Frontal cortex (tissue), 4 donors: ENCODE results near the gene IPMK. TPM values are rescaled to one million over a fixed set of nuclear protein-coding genes. Genes with fewer than 3 reads are reported as not detected.
"Not testable (repeated sequence)": the region's sequence is repeated elsewhere in the genome, so short reads cannot be mapped to it uniquely, and the experiment has no call there.

Experiments
- DNase-seq, 2 donors: peaks; one replicate each; pipeline ENCODE4 v3.0.0; 2012; ENCODE audit warnings: low spot score in 2 of 2
- FAIRE-seq: peaks from 2 replicates; lab custom pipeline; 2012; peaks lifted over from hg19 to GRCh38; lab: Jason Lieb, UNC
- total RNA-seq: library from RNA; depleted of rRNA; stranded (reverse); fragments of >200 nt; gene quantifications from one replicate; pipeline ENCODE4 v1.2.3, GENCODE V29; 2014
- donor health status: control.
- donor health status: control.
- donor health status: control.

Gene IPMK
- total RNA-seq, 1 donor from 2014 or later = 30.6 TPM

DNA sequence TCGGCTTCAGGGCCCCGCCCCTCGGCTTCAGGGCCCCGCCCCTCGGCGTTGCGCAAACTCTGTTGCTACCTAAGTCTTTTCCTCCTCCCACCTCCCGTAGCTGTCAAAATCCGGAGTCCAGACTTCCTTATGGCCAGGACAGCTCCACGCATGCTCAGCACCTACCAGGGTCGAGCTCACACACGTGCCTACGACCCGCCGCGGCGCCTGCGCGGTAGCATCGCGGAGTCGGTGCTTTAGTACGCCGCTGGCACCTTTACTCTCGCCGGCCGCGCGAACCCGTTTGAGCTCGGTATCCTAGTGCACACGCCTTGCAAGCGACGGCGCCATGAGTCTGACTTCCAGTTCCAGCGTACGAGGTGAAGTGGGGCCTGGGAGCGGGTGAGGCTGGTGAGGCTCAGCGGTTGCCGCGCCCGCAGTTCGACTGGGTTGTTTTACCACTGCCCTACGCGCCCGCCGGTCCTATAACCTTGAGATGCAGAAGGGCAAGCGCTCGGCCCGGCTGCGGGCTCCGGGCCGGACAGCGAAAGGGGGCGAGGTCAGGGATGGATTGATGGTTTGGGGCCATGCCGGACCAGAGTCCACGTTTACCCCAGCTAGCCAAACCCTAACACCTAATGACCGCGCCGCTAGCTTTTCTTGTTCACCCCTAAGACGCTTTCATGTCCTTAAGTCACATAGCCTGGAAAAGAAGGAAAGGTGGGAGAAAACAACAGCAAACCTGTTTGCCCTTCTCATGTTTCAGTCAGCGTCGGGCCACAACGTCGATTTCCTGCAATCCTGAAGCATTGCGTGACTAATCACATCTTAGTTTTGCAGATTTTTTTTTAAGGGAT lies 1.5 kb upstream of the IPMK start, which contains the start of gene CISD1:
Gene CISD1 (plus strand): TSS at position 217 of the 836 bp plus-strand sequence. CDS start 112 bp downstream, at position 329.
- DNase-seq (peak; percentile 76 to 78), FAIRE-seq (no peak)

DNA sequence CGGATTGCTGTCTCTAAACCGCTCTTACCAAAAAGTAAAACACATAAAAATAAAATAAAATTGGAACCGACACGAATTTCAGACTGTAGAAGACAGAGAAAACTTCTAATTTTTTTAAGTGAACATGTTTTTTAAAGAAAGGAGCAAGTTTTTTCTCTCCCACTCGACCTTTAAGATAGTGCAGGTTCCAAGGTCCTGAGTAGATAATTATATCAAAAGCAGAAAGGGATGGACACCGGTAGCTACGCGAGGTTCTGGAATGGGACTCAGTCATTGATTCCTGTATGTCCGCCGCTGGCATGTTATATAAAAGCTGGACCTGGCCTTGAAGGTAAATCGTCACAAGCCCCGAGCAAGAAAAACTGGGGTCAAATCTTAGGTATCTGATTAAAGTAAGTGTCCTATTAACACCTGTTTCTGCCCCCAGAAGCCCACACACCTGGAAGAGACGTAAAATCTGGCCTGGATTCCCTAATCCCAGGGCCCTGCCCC lies 806 bp upstream of the IPMK start:
- no peak for DNase-seq
- FAIRE-seq = no peak

DNA sequence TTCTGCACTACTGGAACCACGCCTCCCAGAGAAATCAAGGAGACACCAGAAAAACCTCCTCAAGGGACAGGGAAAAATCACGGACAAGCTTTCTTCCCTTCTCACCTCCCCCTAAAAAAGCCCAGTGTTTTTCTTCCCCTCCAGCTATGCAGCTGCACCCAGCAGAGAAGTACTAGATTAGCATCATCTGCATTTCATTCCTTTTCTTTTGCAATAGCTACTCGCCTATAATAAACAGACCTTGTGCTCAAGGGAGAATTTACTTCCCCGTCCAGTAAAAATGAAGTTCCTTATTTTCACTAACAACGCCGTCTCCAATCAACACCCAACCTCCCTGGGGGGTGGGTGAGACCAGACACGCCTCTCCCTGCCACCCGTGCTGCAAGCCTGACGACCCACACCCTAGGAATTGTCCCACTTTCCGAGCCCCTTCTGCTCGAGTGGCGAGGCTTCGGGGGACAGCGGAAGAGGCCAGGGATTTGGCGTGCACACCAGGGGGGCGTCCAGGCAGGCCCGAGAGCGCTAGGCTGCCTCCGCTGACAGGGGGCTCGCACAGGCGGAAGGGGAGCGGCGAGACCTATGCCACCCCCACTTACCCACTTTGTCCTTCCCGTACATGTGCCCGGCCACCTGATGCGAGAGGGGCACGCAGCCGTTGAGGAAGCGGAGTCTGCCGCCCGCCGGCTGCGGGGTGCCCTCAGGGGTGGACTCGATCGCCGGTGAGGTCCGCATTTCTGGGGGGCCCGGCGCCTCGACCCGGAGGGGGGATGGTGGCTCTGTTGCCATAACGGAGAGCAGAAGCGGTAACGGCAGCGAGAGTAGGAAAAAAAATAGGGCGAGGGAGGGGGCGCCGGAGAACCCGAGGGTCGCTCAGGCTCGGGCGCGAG lies 625 bp downstream of the IPMK start:
- DNase-seq = peak; percentile 8 to 38
- FAIRE-seq = no peak

DNA sequence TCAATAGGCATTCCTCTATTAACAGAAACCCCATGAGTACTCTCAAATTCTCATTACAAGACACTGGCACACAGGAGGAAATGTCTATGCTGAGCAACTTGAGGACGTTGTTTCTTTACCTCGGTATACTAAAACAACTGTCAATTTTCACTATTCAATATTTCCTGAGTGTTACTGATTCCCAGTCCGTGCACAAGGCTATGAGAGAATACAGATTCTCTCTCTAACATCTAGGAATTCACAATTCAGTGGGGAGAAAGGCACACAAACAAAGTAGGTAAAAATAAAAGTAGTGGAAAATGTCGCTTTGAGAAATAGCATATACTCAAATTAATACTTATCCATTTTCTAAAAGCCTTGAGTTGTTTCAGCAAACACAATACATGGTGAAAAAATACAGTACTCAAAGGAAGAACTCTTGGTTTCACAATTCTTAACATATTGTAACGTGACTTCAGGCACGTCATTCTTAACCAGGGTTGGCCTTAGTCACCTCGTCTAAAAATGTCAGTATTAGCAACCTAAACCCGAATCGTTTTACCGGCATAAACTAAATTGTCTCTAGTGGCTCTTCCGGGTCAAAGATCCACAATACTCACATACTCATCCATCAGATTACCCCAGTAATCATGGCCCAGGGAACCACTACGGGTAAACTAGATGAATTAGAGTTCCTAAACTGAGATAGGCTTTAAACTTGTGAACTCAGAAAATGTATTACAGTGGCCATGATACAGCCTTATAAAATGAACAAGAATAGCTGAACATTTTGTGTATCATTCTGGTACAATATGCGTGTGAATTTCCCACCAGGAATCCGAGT lies 1.5 kb downstream of the IPMK start:
- DNase-seq (peak in 1 of 2 donors; percentile 12), FAIRE-seq (no peak)

DNA sequence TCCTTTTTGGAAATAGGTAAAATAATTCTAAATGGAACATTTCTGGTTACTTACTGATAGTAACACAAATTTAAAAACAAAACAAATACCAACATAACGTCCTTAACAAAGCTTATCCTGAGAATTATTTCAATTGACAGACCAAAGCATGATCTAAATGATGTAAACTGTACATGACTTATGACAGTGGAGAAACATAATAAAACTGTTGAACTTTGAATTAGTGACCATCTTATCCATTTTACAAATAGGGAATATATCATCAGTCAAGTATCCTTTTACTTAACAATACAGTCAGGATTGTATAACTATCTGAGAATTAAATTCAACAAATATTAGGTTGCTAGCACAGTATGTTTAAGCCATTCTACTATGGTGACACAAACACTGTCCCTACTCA lies 2.4 kb downstream of the IPMK start:
- no peak for FAIRE-seq
- DNase-seq = no peak

DNA sequence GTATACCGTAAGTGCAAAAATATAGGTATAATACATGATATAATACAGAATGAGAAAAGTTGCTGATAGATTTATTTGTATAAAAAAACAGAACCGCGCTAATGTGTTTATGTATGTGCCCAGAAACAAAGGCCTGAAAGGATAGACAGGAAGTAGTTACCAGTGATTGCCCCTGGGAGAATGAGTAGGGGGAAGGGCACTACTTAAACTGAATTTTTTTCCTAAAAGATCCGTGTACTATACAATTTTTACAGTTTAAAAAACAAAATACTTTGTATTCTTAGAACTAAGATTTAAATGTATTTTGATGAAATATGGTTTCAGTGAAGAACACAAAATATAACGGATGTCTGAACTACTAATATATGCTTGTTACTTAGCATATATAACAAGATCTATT lies 2.9 kb downstream of the IPMK start:
- no peak for DNase-seq
- no peak for FAIRE-seq

DNA sequence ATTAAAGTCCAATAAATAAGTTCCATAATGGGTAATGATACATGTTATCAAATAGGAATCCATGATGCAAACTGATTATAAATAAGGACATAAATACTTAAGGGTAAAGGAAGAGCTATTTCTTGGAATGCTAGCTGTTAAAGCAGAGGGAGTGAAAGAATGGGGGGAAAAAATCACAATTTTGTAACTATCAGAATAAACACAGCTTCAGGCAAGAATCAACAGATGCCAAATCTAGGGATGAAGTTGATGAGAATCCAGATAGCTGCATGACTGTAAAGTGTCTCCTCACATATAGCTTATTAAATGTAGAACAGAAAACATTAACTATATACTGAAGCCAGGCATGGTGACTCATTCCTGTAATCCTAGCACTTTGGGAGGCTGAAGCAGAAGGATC lies 4.9 kb downstream of the IPMK start:
- DNase-seq (no peak), FAIRE-seq (no peak)

DNA sequence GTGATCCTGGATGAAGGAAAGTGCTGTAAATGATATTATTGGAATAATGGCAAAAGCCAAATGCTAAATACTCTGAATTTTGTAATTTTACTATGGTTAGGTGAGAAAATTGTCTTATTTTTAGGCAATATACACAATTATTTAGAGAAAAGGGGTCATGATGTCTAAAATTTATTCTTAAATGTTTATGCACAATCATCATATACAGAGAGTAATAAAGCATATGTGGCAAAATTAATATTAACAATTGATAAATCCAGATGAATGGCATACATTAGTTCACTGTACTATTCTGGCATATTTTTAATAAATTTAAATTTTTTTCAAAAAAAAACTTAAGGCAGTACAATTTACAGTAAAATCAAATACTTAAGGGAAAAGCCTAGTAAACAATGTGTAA lies 7.4 kb downstream of the IPMK start:
- FAIRE-seq (no peak), DNase-seq (no peak)

DNA sequence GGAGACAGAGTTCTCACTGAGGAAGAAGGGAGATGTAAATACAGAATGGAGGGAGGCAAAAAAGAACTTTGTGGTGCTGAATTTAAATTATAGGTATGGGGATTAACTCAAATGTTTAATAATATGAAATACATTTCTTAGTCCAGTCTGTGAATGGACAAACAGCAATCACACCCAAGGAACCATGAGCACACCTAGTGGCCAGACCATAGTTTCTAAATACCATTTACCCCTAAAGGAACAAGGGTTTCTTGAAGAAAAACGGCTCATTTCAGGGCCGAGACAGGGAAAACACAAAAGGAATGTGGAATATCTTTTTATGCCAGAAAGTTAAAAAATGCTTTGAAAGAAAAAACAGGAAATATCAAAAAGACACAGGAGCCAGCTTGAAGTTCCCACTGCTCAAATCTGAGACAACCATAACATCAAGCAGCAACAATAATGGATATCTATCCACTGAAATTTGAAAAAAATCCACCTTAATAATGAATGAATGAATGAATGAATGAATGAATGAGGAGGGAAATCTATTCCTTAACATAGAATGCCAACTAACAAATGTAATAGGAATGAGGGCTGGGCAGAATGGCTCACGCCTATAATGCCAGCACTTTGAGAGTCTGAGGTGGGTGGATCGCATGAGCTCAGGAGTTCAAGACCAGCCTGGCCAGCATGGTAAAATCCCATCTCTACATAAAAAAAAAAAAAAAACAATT lies 8.6 kb downstream of the IPMK start:
- FAIRE-seq (no peak), DNase-seq (no peak)

DNA sequence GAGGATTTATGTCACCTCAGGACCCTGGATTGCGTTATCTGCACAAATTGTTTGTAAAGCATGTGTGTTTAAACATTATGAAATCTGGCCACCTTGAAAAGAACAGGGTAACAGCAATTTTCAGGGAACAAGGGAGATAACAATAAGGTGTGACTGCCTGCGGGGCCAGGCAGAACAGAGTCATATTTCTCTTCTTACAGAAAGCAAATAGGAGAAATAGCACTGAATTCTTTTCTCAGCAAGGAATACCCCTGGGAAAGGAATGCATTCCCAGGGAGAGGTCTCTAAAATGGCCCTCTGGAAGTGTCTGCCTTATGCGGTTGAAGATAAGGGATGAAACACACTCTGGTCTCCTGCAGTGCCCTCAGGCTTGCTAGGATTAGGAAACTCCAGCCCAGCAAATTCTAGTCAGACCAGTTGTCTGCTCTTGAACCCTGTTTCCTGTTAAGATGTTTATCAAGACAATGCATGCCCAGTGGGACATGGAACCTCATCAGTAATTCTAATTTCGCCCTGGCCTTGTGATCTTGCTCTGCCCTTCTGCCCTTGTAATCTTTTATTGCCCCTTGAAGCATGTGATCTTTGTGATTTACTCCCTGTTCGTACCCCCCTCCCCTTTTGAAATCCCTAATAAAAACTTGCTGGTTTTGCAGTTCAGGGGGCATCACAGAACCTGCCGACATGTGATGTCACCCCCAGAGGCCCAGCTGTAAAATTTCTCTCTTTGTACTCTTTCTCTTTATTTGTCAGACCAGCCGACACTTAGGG lies 11.5 kb downstream of the IPMK start:
- not testable (repeated sequence) for DNase-seq, FAIRE-seq

DNA sequence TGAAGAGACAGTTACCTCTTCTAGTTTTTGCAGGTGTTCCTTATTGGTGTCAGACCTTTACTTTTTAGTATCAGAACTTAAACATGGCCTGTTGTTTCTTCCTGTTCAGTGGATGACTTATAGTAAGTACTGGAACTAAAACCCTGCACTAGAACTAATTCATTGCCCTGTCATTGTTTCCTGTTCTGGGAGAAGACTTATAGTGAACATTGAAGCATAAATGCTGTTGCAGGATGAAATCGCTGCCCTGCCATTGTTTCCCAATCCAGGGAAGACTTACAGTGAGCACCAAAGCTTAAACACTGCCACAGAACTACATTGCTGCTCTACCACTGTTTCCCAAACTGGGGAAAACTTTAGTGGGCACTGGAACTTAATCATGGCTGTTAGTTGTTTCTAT lies 13.1 kb downstream of the IPMK start:
- DNase-seq (no peak), FAIRE-seq (no peak)

DNA sequence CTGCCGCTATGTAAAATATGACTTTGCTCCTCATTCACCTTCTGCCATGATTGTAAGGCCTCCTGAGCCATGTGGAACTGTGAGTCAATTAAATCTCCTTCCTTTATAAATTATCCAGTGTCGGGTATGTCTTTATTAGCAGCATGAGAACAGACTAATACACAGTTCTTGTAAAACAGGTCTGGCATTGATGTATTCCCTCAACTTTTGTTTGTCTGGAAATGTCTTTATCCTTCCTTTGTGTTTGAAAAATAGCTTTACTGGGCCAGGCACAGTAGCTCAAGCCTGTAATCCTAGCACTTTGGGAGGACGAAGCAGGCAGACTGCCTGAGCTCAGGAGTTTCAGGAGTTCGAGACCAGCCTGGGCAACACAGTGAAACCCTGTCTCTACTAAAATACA lies 14.5 kb downstream of the IPMK start:
- FAIRE-seq (no peak), DNase-seq (no peak)

DNA sequence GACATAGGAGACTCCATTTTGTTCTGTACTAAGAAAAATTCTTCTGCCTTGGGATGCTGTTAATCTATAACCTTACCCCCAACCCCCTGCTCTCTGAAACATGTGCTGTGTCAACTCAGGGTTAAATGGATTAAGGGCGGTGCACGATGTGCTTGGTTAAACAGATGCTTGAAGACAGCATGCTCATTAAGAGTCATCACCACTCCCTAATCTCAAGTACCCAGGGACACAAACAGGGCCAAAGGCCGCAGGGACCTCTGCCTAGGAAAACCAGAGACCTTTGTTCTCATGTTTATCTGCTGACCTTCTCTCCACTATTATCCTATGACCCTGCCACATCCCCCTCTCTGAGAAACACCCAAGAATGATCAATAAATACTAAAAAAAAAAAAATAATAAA lies 23.0 kb downstream of the IPMK start:
- not testable (repeated sequence) for FAIRE-seq, DNase-seq

DNA sequence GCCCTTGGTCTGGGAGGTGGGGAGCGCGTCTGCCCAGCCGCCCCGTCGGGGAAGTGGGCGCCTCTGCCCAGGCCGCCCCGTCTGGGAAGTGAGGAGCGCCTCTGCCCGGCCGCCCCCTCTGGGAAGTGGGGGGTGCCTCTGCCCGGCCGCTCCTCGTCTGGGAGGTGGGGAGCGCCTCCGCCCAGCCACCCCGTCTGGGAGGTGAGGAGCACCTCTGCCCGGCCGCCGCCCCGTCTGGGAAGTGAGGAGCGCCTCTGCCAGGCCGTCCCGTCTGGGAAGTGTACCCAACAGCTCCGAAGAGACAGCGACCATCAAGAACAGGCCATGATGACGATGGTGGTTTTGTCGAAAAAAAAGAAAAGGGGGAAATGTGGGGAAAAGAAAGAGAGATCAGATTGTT lies 23.5 kb downstream of the IPMK start:
- DNase-seq, FAIRE-seq: not testable (repeated sequence)

DNA sequence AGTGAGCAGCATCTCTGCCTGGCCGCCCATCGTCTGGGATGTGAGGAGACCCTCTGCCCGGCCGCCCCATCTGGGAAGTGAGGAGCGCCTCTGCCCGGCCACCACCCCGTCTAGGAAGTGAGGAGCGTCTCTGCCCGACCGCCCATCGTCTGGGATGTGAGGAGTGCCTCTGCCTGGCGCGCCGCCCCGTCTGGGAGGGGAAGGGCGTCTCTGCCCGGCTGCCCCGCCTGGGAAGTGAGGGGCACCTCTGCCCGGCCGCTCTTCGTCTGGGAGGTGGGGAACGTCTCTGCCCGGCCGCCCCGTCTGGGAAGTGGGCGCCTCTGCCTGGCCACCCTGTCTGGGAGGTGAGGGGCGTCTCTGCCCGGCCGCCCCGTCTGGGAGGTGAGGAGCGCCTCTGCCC lies 23.9 kb downstream of the IPMK start:
- not testable (repeated sequence) for FAIRE-seq, DNase-seq

DNA sequence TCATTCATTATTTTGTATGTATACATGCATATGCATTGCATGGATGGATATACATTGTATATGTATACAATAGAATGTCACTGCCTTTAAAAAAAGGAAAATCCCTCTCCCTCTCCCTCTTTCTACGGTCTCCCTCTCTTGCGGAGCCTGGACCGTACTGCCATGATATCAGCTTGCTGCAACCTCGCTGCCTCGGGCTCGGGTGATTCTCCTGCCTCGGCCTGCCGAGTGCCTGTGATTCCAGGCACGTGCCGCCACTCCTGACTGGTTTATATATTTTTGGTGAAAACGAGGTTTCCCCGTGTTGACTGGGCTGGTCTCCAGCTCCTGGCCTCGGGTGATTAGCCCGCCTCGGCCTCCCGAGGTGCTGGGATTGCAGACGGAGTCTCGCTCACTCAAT lies 24.4 kb downstream of the IPMK start:
- no peak for DNase-seq
- no peak for FAIRE-seq

DNA sequence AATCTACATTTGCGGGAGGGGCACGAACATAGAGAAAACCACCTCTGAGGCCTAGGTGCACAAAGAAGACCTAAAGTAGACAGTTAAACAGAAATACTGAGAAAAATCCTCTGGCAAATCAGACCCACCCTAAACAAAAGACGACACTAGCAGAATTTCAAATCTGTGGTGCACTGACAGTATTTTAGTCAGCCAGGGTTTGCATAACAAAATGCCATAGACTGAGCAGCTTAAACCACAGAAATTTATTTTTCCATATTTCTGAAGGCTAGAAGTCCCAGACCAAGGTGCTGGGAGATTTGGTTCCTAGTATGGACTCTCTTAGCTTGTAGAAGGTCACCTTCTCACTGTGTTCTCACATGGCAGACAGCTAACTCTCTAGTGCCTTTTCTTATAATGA lies 26.3 kb downstream of the IPMK start:
- FAIRE-seq (no peak), DNase-seq (no peak)

DNA sequence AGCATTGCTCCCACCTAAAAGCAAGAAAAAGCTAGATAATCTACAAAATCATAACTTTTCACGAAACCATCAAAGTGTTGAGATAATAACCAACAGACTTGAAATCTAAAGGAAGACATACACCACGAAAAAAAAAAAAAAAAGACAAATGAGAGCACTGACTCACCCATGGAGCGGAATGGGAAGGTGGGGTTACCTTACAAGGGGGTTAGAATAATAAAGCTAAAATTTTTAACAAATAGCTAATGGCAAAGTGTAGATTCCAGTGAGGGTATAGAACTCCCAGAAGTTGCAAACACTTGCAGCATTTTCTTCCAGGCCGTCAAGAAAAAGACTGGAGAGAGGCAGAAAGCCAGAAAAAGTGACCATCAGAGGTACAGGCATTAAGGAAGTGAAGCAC lies 27.2 kb downstream of the IPMK start:
- no peak for FAIRE-seq

More for the DNA sequence above, 27.2 kb downstream of the IPMK start:
- no peak for DNase-seq
